Astrocyte (in vitro differentiated cells and primary cell): ENCODE results near the gene SOX15. TPM values are rescaled to one million over a fixed set of nuclear protein-coding genes. Genes with fewer than 3 reads are reported as not detected.

ENCODE experiments used
- DNase-seq: peaks from one replicate; pipeline ENCODE4 v3.0.0-alpha.2; 2010; ENCODE audit warnings: low read depth
- FAIRE-seq: peaks from 2 replicates; lab custom pipeline; 2011; peaks lifted over from hg19 to GRCh38; lab: Jason Lieb, UNC
- H2AFZ ChIP-seq: 2 replicates; pipeline ENCODE4 v1.6.0; 2012; ENCODE audit warnings: low read depth, low read length, inconsistent platforms
- H3K27ac ChIP-seq: 2 replicates; pipeline ENCODE4 v1.5.1; 2011; ENCODE audit warnings: low read depth, low read length, inconsistent platforms
- H3K27me3 ChIP-seq: 2 replicates; pipeline ENCODE4 v1.6.0; 2011; ENCODE audit warnings: low read length, inconsistent platforms; ENCODE audit not compliant: insufficient read depth
- H3K36me3 ChIP-seq: 2 replicates; pipeline ENCODE4 v1.5.1; 2011; ENCODE audit warnings: low read length, inconsistent platforms; ENCODE audit not compliant: insufficient read depth
- H3K4me1 ChIP-seq: 2 replicates; pipeline ENCODE4 v1.5.1; 2011; ENCODE audit warnings: low read length, inconsistent platforms; ENCODE audit not compliant: insufficient read depth
- H3K4me2 ChIP-seq: 2 replicates; pipeline ENCODE4 v1.6.0; 2012; ENCODE audit warnings: low read length, inconsistent platforms
- H3K4me3 ChIP-seq: 2 replicates; pipeline ENCODE4 v1.5.1; 2011; ENCODE audit warnings: low read depth, mild to moderate bottlenecking, low read length, inconsistent platforms; ENCODE audit not compliant: insufficient read depth
- H3K79me2 ChIP-seq: 2 replicates; pipeline ENCODE4 v1.6.0; 2012; ENCODE audit warnings: mild to moderate bottlenecking, low read length, inconsistent platforms; ENCODE audit not compliant: insufficient read depth
- H3K9ac ChIP-seq: 2 replicates; pipeline ENCODE4 v1.6.0; 2012; ENCODE audit warnings: mild to moderate bottlenecking, low read length, inconsistent platforms
- H3K9me3 ChIP-seq: 2 replicates; pipeline ENCODE4 v1.5.1; 2012; ENCODE audit warnings: low read depth, mild to moderate bottlenecking, low read length, inconsistent platforms; ENCODE audit not compliant: insufficient read depth
- H4K20me1 ChIP-seq: 2 replicates; pipeline ENCODE4 v1.6.0; 2012; ENCODE audit warnings: low read length, inconsistent platforms; ENCODE audit not compliant: insufficient read depth
- H3K27ac Mint-ChIP-seq: one replicate; pipeline ENCODE4 v1.8.0; 2021; ENCODE audit warnings: mild to moderate bottlenecking, mixed read lengths; ENCODE audit not compliant: unreplicated experiment
- H3K27me3 Mint-ChIP-seq: one replicate; pipeline ENCODE4 v1.8.0; 2021; ENCODE audit warnings: low read depth, mixed read lengths; ENCODE audit not compliant: unreplicated experiment
- H3K36me3 Mint-ChIP-seq: one replicate; pipeline ENCODE4 v1.8.0; 2021; ENCODE audit warnings: low read depth, mixed read lengths; ENCODE audit not compliant: unreplicated experiment
- H3K4me1 Mint-ChIP-seq: one replicate; pipeline ENCODE4 v1.8.0; 2021; ENCODE audit warnings: low read depth, mixed read lengths; ENCODE audit not compliant: unreplicated experiment
- H3K4me3 Mint-ChIP-seq: one replicate; pipeline ENCODE4 v1.8.0; 2021; ENCODE audit warnings: mild to moderate bottlenecking, moderate library complexity, mixed read lengths; ENCODE audit not compliant: unreplicated experiment
- H3K9me3 Mint-ChIP-seq: one replicate; pipeline ENCODE4 v1.8.0; 2021; ENCODE audit warnings: mild to moderate bottlenecking, mixed read lengths; ENCODE audit not compliant: unreplicated experiment
- EZH2 ChIP-seq: IDR thresholded peaks from 2 replicates; pipeline ENCODE4 v1.6.1; 2012; ENCODE audit warnings: mild to moderate bottlenecking, low read length, inconsistent platforms; ENCODE audit not compliant: insufficient read depth
- total RNA-seq: library from RNA; stranded (reverse); gene quantifications from 2 replicates; pipeline ENCODE4 v1.2.1, GENCODE V29; 2021
- TF ChIP-seq, protein P1 (sequence below): IDR thresholded peaks from 2 replicates; pipeline ENCODE4 v1.5.1; 2011; ENCODE audit warnings: low read depth, mild to moderate bottlenecking, inconsistent platforms, low read length, moderate library complexity; ENCODE audit not compliant: insufficient read depth

The SOX15 gene
- total RNA-seq, 1 donor from 2014 or later: 4.0 TPM

DNA sequence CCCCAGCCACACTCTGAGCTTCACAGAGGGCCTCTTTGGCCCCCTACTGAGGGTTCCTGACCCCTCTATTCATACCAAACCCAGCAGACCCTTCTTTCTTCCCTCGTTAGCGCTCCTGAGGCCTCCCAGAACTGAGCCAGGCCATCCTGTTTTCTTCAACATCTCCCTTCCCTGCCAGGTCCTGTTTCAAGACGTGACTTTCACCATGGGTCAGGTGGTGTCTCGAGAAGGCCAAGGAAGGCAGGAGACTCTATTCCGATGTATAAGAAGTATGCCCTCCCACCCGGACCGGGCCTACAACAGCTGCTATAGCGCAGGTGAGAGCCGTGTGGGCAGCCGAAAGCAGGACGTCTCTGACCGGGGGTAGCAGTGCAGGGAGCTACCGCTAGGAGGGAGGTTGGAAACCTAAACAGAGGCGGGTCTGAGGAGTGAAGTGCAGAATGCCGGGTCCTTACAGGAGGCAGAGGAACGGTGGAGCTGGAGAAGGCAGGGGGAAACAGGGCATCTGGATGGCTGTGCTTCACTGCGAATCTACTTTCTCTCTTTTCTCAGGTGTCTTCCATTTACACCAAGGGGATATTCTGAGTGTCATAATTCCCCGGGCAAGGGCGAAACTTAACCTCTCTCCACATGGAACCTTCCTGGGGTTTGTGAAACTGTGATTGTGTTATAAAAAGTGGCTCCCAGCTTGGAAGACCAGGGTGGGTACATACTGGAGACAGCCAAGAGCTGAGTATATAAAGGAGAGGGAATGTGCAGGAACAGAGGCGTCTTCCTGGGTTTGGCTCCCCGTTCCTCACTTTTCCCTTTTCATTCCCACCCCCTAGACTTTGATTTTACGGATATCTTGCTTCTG lies 29.5 kb downstream of the SOX15 start:
- no peaks in the 10 kb centered on the region for H3K27me3 ChIP-seq
- H3K4me3 Mint-ChIP-seq: peak overlapping the region; percentile 89
- no peaks in the 10 kb centered on the region for H3K9me3 ChIP-seq
- peak overlapping the region; percentile 92 for H2AFZ ChIP-seq
- H3K4me3 ChIP-seq: peak overlapping the region; percentile 88
- peaks cover 17% of the 10 kb centered on the region for H4K20me1 ChIP-seq
- H3K27me3 Mint-ChIP-seq: no peaks in the 10 kb centered on the region
- no peak for FAIRE-seq
- DNase-seq: peak; percentile 36
- H3K27ac Mint-ChIP-seq: peak overlapping the region; percentile 75
- H3K36me3 ChIP-seq: peaks cover 10% of the 10 kb centered on the region
- H3K36me3 Mint-ChIP-seq: peaks cover 3% of the 10 kb centered on the region
- TF ChIP-seq, protein P1, sequence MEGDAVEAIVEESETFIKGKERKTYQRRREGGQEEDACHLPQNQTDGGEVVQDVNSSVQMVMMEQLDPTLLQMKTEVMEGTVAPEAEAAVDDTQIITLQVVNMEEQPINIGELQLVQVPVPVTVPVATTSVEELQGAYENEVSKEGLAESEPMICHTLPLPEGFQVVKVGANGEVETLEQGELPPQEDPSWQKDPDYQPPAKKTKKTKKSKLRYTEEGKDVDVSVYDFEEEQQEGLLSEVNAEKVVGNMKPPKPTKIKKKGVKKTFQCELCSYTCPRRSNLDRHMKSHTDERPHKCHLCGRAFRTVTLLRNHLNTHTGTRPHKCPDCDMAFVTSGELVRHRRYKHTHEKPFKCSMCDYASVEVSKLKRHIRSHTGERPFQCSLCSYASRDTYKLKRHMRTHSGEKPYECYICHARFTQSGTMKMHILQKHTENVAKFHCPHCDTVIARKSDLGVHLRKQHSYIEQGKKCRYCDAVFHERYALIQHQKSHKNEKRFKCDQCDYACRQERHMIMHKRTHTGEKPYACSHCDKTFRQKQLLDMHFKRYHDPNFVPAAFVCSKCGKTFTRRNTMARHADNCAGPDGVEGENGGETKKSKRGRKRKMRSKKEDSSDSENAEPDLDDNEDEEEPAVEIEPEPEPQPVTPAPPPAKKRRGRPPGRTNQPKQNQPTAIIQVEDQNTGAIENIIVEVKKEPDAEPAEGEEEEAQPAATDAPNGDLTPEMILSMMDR: peak; percentile 64
- TF ChIP-seq EZH2: no peak
- peaks cover 36% of the 10 kb centered on the region for H3K79me2 ChIP-seq
- peak overlapping the region; percentile 88 for H3K9ac ChIP-seq
- peaks cover 17% of the 10 kb centered on the region for H3K4me1 Mint-ChIP-seq
- peaks cover 25% of the 10 kb centered on the region for H3K4me1 ChIP-seq
- H3K9me3 Mint-ChIP-seq: no peaks in the 10 kb centered on the region
- H3K27ac ChIP-seq: peak overlapping the region; percentile 17
- peak overlapping the region; percentile 100 for H3K4me2 ChIP-seq

DNA sequence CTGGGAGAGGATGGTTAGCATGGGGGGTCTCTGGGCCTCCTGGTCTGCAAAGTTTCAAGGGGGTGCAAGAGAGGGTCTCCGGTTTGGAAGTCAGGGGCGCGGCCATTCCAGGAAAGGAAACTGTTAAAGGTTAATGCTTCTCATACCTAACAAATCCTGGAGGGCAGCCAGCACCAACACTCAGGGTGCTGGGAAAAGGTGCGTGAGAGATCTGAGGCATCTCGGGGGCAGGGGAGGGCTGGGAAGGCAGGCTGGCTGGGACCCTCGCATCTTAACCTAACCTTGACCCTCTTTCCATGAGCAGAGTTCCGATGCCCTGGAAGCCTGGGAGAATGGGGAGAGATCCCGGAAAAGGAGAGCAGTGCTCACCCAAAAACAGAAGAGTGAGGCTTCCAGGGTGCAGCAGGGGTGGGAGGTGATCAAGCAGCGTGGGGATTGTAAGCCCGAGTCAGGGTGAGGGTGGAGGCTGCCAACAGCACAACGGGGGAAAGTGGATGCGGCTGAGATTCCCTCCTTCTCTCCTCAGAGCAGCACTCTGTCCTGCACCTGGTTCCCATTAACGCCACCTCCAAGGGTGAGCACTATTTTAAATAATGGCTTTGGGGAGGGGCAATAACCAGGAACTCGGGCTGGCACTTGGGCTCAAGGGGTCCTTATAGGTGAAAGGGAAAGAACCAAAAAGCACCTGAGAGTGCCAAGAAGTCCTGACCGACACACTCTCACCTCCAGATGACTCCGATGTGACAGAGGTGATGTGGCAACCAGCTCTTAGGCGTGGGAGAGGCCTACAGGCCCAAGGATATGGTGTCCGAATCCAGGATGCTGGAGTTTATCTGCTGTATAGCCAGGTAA lies 30.3 kb downstream of the SOX15 start:
- Histone ChIP-seq H2AFZ (no peak overlapping the region), H3K4me1 (peaks cover 25% of the 10 kb centered on the region), H3K36me3 (peaks cover 1% of the 10 kb centered on the region), H3K27ac (no peak overlapping the region), H3K4me2 (no peak overlapping the region), H4K20me1 (peaks cover 9% of the 10 kb centered on the region), H3K9me3 (no peaks in the 10 kb centered on the region), H3K9ac (peak overlapping the region; percentile 88), H3K27me3 (no peaks in the 10 kb centered on the region), H3K4me3 (no peak overlapping the region), H3K79me2 (peaks cover 28% of the 10 kb centered on the region)
- FAIRE-seq (no peak), DNase-seq (no peak)
- peak overlapping the region; percentile 89 for H3K4me3 Mint-ChIP-seq
- H3K4me1 Mint-ChIP-seq: peaks cover 17% of the 10 kb centered on the region
- no peaks in the 10 kb centered on the region for H3K36me3 Mint-ChIP-seq
- no peak for TF ChIP-seq EZH2
- TF ChIP-seq, protein P1: no peak
- peak overlapping the region; percentile 53 for H3K27ac Mint-ChIP-seq
- no peaks in the 10 kb centered on the region for H3K27me3 Mint-ChIP-seq
- H3K9me3 Mint-ChIP-seq: no peaks in the 10 kb centered on the region
